A673 (cell line): ENCODE results near the gene CELF3. TPM values are rescaled to one million over a fixed set of nuclear protein-coding genes. Genes with fewer than 3 reads are reported as not detected.
A peak's percentile ranks its signal among the peaks of the same experiment; 100 is the strongest.

Source experiments
- BruUV-seq: library from RNA; stranded (reverse); fragments of 400-500 nt; replicated peaks from 2 replicates; lab custom pipeline; 2021; lab: Mats Ljungman, UMichigan
- CTCF ChIA-PET: fragments of 300-600 bp; sonication (Branson Sonifier 250); formaldehyde crosslinking; loops from one replicate; lab custom pipeline; 2022; ENCODE audit warnings: antibody characterized with exemption; lab: Charles Lee
- POLR2A ChIA-PET: fragments of 300-600 bp; sonication (Branson Sonifier 250); formaldehyde crosslinking; loops from one replicate; lab custom pipeline; 2022; ENCODE audit warnings: antibody characterized with exemption; ENCODE audit not compliant: low non-redundant PET; lab: Charles Lee
- DNase-seq: peaks from one replicate; pipeline ENCODE4 v3.0.0-alpha.2; 2015; ENCODE audit warnings: low spot score
- H3K27ac ChIP-seq: fragments of 200-600 bp; sonication (generic); 2 replicates; pipeline ENCODE4 v1.5.1; 2016; ENCODE audit warnings: mixed run types, low read depth, mild to moderate bottlenecking, mixed read lengths, antibody characterized with exemption, low read length; ENCODE audit not compliant: poor library complexity, severe bottlenecking
- H3K27me3 ChIP-seq: fragments of 200-600 bp; sonication (generic); replicated peaks from 2 replicates; pipeline ENCODE4 v1.6.1; 2017; ENCODE audit warnings: mixed run types, low read depth, mild to moderate bottlenecking, mixed read lengths, antibody characterized with exemption, low read length; ENCODE audit not compliant: insufficient read depth, poor library complexity
- H3K36me3 ChIP-seq: fragments of 200-600 bp; sonication (generic); 2 replicates; pipeline ENCODE4 v1.6.1; 2016; ENCODE audit warnings: mixed run types, mild to moderate bottlenecking, mixed read lengths, antibody characterized with exemption, low read length; ENCODE audit not compliant: insufficient read depth, poor library complexity, severe bottlenecking
- H3K4me1 ChIP-seq: fragments of 200-600 bp; sonication (generic); 2 replicates; pipeline ENCODE4 v1.6.1; 2017; ENCODE audit warnings: mixed run types, mild to moderate bottlenecking, mixed read lengths, antibody characterized with exemption, low read length; ENCODE audit not compliant: insufficient read depth, poor library complexity, severe bottlenecking
- H3K4me3 ChIP-seq: fragments of 200-600 bp; sonication (generic); 2 replicates; pipeline ENCODE4 v1.5.1; 2016; ENCODE audit warnings: low read depth, mixed run types, mild to moderate bottlenecking, mixed read lengths, low read length; ENCODE audit not compliant: poor library complexity, severe bottlenecking
- H3K9me3 ChIP-seq: fragments of 200-600 bp; sonication (generic); 2 replicates; pipeline ENCODE4 v1.6.1; 2016; ENCODE audit warnings: mixed run types, low read depth, mild to moderate bottlenecking, mixed read lengths, antibody characterized with exemption, low read length; ENCODE audit not compliant: poor library complexity, severe bottlenecking
- EZH2 ChIP-seq: fragments of 200-600 bp; sonication (generic); IDR thresholded peaks from 2 replicates; pipeline ENCODE4 v1.6.1; 2017; ENCODE audit warnings: borderline replicate concordance, low read depth, mild to moderate bottlenecking, mixed read lengths, antibody characterized with exemption, low read length; ENCODE audit not compliant: poor library complexity, severe bottlenecking
- intact Hi-C: fragments of 100-400 bp; cut with micrococcal nuclease; formaldehyde crosslinking; loops from one replicate; pipeline ENCODE4 v1.10.0; 2022; ENCODE audit not compliant: unreplicated experiment
- total RNA-seq: library from RNA; stranded (reverse); gene quantifications from 2 replicates; pipeline ENCODE4 v1.2.3, GENCODE V29; 2021
- TF ChIP-seq, protein P1 (sequence below): fragments of 300-800, 200-600 bp; sonication (generic); conservative IDR thresholded peaks from 2 replicates; pipeline ENCODE4 v1.5.1; 2017; ENCODE audit warnings: low read depth, mild to moderate bottlenecking, antibody characterized with exemption, low read length, moderate library complexity, mixed read lengths

CELF3 gene
- total RNA-seq, 1 experiment from 2014 or later, result not detected

DNA sequence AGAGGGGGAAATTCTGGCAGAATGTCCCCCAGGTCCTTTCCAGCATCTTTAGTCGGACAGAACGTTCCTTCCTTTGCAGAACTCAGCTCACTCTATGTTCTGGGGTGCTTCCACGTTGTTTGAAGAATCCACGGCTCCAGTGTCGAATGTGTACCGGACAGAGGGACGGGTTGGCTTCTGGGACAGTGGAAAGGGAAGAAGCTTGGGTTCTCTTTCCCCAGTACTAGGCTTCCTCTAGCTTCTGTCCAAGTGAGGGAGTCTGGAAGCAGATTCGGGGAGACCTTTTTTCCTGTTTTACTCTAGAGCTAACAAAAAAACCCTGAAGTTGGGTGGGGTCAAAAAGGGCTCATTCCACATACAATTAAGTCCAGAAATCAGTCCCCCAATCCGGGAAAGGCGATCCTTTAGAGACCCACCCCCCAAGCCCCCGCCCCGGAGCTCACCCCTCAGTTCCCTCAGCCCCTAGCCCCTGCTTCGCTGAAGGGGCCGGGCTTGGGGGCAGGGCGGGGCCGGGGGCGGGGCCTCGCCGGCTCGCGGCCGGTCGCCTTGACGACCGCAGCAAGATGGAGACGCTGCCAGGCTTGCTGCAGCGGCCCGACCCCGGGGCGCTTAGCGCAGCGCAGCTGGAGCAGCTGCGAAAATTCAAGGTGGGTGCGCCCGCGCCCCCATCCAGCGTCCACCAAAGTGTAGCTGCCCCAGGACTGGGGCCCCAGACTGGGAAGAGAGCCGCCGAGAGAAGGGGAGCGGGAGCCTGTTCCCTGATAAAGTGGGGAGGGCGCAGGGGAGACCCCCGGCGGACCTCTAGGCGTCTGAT, 4.6 kb upstream of the CELF3 start, which contains the start of gene RIIAD1:
RIIAD1 (plus strand) TSS at position 549 of the 814 bp plus-strand sequence; CDS start at position 564, 15 bp downstream.
- H3K4me1 ChIP-seq, result peaks cover 15% of the 10 kb centered on the region
- no TSS peak for BruUV-seq
- DNase-seq, result peak; percentile 38
- no peak within 1 kb of the TSS for H3K27ac ChIP-seq
- TF ChIP-seq EZH2, result no peak
- TF ChIP-seq, protein P1, sequence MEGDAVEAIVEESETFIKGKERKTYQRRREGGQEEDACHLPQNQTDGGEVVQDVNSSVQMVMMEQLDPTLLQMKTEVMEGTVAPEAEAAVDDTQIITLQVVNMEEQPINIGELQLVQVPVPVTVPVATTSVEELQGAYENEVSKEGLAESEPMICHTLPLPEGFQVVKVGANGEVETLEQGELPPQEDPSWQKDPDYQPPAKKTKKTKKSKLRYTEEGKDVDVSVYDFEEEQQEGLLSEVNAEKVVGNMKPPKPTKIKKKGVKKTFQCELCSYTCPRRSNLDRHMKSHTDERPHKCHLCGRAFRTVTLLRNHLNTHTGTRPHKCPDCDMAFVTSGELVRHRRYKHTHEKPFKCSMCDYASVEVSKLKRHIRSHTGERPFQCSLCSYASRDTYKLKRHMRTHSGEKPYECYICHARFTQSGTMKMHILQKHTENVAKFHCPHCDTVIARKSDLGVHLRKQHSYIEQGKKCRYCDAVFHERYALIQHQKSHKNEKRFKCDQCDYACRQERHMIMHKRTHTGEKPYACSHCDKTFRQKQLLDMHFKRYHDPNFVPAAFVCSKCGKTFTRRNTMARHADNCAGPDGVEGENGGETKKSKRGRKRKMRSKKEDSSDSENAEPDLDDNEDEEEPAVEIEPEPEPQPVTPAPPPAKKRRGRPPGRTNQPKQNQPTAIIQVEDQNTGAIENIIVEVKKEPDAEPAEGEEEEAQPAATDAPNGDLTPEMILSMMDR, result no peak
- POLR2A ChIA-PET, result no interaction called here
- H3K9me3 ChIP-seq, result no peaks in the 10 kb centered on the region
- H3K27me3 ChIP-seq, result peaks cover 82% of the 10 kb centered on the region
- intact Hi-C loops, result no loop called here
- no peaks in the 10 kb centered on the region for H3K36me3 ChIP-seq
- CTCF ChIA-PET, result no interaction called here
- peak within 1 kb of the TSS; percentile 33 for H3K4me3 ChIP-seq

DNA sequence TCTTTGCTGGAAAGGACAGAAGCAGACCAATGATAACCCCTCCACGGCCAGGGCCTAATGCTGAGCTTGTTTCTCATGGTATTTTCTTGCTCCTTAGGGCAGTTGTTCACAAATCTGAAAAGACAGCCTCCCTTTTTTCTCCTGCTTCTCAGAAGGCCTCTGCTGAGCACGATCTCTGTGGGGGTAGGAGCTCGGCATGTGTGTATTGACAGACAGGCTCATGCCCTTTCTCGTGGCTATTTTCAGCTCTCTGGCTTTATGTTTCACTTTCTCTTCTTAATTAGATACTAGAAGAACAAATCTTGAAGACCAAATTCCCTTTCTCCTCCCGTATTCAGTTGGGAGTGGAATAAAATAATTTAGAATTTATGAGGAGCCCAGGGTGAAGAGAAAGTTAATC, 4.0 kb upstream of the CELF3 start:
- POLR2A ChIA-PET, result no interaction called here
- H3K4me3 ChIP-seq, result peak overlapping the region; percentile 3
- no peaks in the 10 kb centered on the region for H3K9me3 ChIP-seq
- CTCF ChIA-PET, result no interaction called here
- TF ChIP-seq EZH2, result no peak
- TF ChIP-seq, protein P1, result no peak
- no peak overlapping the region for H3K27ac ChIP-seq
- DNase-seq, result no peak
- BruUV-seq, result no TSS peak
- intact Hi-C loops, result no loop called here
- H3K27me3 ChIP-seq, result peaks cover 82% of the 10 kb centered on the region
- peaks cover 15% of the 10 kb centered on the region for H3K4me1 ChIP-seq
- no peaks in the 10 kb centered on the region for H3K36me3 ChIP-seq

DNA sequence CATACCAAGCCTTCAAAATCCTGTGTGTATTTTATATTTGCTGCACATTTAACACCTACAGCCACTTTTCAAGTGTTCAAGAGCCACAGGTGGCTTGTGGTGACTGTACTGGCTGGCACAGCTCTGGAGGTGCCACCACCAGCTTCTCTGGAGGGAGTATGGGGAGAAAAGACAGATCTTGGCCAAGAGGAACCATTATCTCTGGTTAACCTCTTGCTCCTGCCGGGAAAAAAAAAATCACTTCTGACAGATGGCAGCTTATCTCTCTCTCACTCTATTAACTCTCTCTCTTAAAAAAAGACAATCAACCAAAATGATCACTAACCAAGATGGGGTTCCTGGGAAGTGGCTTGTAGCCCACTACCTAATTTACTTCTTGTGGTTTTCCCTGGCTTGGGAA, 3.5 kb upstream of the CELF3 start:
- BruUV-seq, result no TSS peak
- POLR2A ChIA-PET, result no interaction called here
- H3K36me3 ChIP-seq, result no peaks in the 10 kb centered on the region
- TF ChIP-seq, protein P1, result no peak
- TF ChIP-seq EZH2, result no peak
- no peaks in the 10 kb centered on the region for H3K9me3 ChIP-seq
- H3K27me3 ChIP-seq, result peaks cover 84% of the 10 kb centered on the region
- no peak overlapping the region for H3K27ac ChIP-seq
- intact Hi-C loops, result no loop called here
- DNase-seq, result no peak
- H3K4me1 ChIP-seq, result peaks cover 15% of the 10 kb centered on the region
- CTCF ChIA-PET, result no interaction called here
- no peak overlapping the region for H3K4me3 ChIP-seq
